Parathyroid adenoma (tissue), 2 donors: ENCODE data around the gene POLR3GL.
A peak's percentile ranks its signal among the peaks of the same experiment; 100 is the strongest.

ENCODE experiments used
- H2AFZ ChIP-seq: fragments of 300-600 bp; sonication (generic); one replicate; pipeline ENCODE4 v1.7.0; 2017; ENCODE audit warnings: antibody characterized with exemption, mild to moderate bottlenecking
- H3K27ac ChIP-seq: fragments of 300-600 bp; sonication (generic); one replicate; pipeline ENCODE4 v1.7.0; 2017
- H3K27me3 ChIP-seq: fragments of 300-600 bp; sonication (generic); one replicate; pipeline ENCODE4 v1.7.0; 2017; ENCODE audit warnings: low read length; ENCODE audit not compliant: control insufficient read depth, insufficient read depth
- H3K36me3 ChIP-seq: fragments of 300-600 bp; sonication (generic); one replicate; pipeline ENCODE4 v1.7.0; 2017; ENCODE audit warnings: low read length; ENCODE audit not compliant: control insufficient read depth, insufficient read depth
- H3K4me1 ChIP-seq: fragments of 300-600 bp; sonication (generic); one replicate; pipeline ENCODE4 v1.7.0; 2017; ENCODE audit warnings: control low read depth
- H3K4me2 ChIP-seq: fragments of 300-600 bp; sonication (generic); one replicate; pipeline ENCODE4 v1.7.0; 2017; ENCODE audit warnings: low read length
- H3K4me3 ChIP-seq: fragments of 300-600 bp; sonication (generic); one replicate; pipeline ENCODE4 v1.7.0; 2017; ENCODE audit warnings: low read depth, low read length
- H3K79me2 ChIP-seq: fragments of 300-600 bp; sonication (generic); one replicate; pipeline ENCODE4 v1.7.0; 2017; ENCODE audit warnings: control low read depth
- H3K9ac ChIP-seq: fragments of 300-600 bp; sonication (generic); one replicate; pipeline ENCODE4 v1.7.0; 2017; ENCODE audit warnings: mild to moderate bottlenecking
- H3K9me3 ChIP-seq: fragments of 300-600 bp; sonication (generic); one replicate; pipeline ENCODE4 v1.7.0; 2017; ENCODE audit warnings: low read length; ENCODE audit not compliant: control insufficient read depth
- CTCF ChIP-seq: fragments of 300-600 bp; sonication (generic); IDR thresholded peaks from one replicate; pipeline ENCODE4 v1.7.0; 2017; ENCODE audit warnings: antibody characterized with exemption, mild to moderate bottlenecking
- donor health status: primary hyperparathyroidism.

POLR3GL gene

GRCh38 chr1:145959333-145959732 lies 5.2 kb upstream of the POLR3GL start:
- peaks cover 10% of the 10 kb centered on the region for H3K4me1 ChIP-seq
- no peak for TF ChIP-seq CTCF
- no peaks in the 10 kb centered on the region for H3K9me3 ChIP-seq
- H3K36me3 ChIP-seq, result no peaks in the 10 kb centered on the region
- H3K9ac ChIP-seq, result no peak overlapping the region
- peaks cover 3% of the 10 kb centered on the region for H3K79me2 ChIP-seq
- H3K27me3 ChIP-seq, result no peaks in the 10 kb centered on the region
- no peak overlapping the region for H3K4me2 ChIP-seq
- H3K27ac ChIP-seq, result no peak overlapping the region
- H2AFZ ChIP-seq, result no peak overlapping the region
- H3K4me3 ChIP-seq, result no peak overlapping the region

- Histone ChIP-seq H3K79me2 (peaks cover 3% of the 10 kb centered on the region), H2AFZ (peak overlapping the region; percentile 83), H3K4me2 (no peak overlapping the region), H3K4me3 (peak overlapping the region; percentile 78), H3K27ac (no peak overlapping the region), H3K27me3 (no peaks in the 10 kb centered on the region), H3K36me3 (no peaks in the 10 kb centered on the region), H3K9me3 (no peaks in the 10 kb centered on the region), H3K9ac (no peak overlapping the region), H3K4me1 (peaks cover 10% of the 10 kb centered on the region)
- no peak for TF ChIP-seq CTCF
Measured at GRCh38 chr1:145959957-145960467, 4.5 kb upstream of the POLR3GL start.

- Histone ChIP-seq H3K4me3 (peak overlapping the region; percentile 78), H3K9me3 (no peaks in the 10 kb centered on the region), H3K4me1 (peaks cover 10% of the 10 kb centered on the region), H3K9ac (peak overlapping the region; percentile 37), H3K4me2 (peak overlapping the region; percentile 94), H3K27me3 (no peaks in the 10 kb centered on the region), H3K79me2 (peaks cover 3% of the 10 kb centered on the region), H3K27ac (peak overlapping the region; percentile 77), H3K36me3 (no peaks in the 10 kb centered on the region), H2AFZ (peak overlapping the region; percentile 83)
- TF ChIP-seq CTCF, result no peak
Measured at GRCh38 chr1:145960468-145961108, 3.9 kb upstream of the POLR3GL start.

- H3K79me2 ChIP-seq, result peaks cover 3% of the 10 kb centered on the region
- peaks cover 10% of the 10 kb centered on the region for H3K4me1 ChIP-seq
- no peaks in the 10 kb centered on the region for H3K27me3 ChIP-seq
- peak overlapping the region; percentile 83 for H2AFZ ChIP-seq
- no peaks in the 10 kb centered on the region for H3K9me3 ChIP-seq
- H3K36me3 ChIP-seq, result no peaks in the 10 kb centered on the region
- H3K9ac ChIP-seq, result no peak overlapping the region
- peak overlapping the region; percentile 77 for H3K27ac ChIP-seq
- peak overlapping the region; percentile 94 for H3K4me2 ChIP-seq
- peak overlapping the region; percentile 78 for H3K4me3 ChIP-seq
- TF ChIP-seq CTCF, result no peak
Measured at GRCh38 chr1:145961109-145961424, 3.4 kb upstream of the POLR3GL start.
